ENCODE data around the gene SLC16A9.

Gene SLC16A9

GRCh38 chr10:59607970-59608369 is 101.7 kb downstream of the SLC16A9 start:
- FAIRE-seq: no peak
- no peak for DNase-seq (ENCODE audit: extremely low spot score, insufficient read length, low read depth)

GRCh38 chr10:59606551-59606961 is 103.1 kb downstream of the SLC16A9 start:
- no peak for DNase-seq (ENCODE audit: extremely low spot score, insufficient read length, low read depth)
- no peak for FAIRE-seq

GRCh38 chr10:59601985-59602384 is 107.7 kb downstream of the SLC16A9 start:
- FAIRE-seq (no peak), DNase-seq (ENCODE audit: extremely low spot score, insufficient read length, low read depth) (no peak)

Measured in GM18507 (cell line).